ENCODE data around the gene MIA.
"Not testable (repeated sequence)": the region's sequence is repeated elsewhere in the genome, so short reads cannot be mapped to it uniquely, and the experiment has no call there.

MIA gene

DNA sequence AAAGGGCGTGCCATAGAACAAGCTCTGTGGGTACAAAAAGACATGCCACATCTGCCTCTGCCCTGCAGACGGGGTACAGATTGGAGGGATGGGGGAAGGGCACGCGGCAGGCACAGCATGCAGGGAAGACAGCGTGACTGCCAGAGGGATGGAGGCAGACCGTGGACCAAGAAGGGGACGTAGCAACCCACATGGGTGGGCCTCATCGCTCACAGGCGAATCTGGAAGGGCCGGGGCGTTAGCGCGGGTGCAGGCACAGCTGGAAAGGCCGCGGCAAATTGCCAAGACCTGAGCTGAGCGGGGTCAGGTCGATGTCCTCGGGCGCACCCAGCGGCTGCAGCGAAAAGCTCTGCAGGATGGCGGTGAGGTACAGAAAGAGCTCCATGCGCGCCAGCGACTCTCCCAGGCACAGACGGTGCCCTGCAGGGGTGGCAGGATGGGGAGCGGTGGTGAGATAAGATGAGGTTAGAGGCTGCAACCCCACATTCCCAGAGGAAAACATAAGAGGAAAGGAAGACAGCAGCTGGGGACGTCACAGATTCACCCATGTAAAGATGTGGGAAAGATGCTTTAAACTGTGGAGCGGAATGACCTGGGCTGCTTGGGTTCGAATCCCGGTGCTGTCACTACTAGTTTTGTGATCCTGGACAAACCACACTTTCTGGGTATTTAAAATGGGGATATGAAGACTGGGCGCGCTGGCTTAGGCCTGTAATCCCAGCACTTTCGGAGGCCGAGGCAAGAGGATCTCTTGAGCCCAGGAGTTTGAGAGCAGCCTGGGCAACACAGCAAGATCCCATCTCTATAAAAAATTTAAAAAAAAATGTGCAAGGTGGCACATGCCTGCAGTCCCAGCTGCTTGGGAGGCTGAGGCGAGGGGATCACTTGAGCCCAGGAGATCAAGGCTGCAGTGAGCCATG lies 43.4 kb downstream of the MIA start:
- peak; percentile 50 to 52 for DNase-seq (ENCODE audit: low read depth in 2 of 2, low spot score in 1 of 2)

DNA sequence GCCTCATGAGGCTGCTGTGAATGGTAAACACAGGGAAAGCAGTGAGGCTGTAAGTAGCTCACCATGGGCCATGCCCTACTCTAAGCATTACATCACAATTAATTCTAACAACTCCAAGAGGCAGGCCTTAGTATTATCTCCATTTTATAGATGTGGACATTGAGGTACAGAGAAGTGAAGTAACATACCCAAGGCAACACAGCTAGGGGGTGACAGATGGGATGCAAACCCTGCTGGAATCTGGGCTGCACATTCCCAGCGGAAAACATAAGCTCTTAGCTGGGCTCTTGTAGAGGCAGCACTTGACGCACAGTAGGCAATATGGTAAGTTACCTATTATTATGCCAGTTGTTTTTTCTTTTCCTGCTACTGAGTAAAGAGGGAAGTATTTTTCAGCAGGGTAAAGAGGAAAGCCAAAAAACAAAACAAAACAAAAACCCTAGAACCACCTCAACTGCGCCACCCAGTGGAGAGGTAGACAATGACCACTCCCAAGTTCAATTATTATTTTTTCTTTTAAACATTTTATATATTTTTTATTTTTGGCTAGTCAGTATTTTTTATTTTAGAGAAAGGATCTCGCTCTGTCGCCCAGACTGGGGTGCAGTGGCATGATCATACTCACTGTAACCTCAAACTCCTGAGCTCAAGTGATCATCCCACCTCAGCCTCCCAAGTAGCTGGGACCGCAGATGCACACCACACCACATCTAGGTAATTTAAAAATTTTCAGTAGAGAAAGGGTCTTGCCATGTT lies 44.3 kb downstream of the MIA start:
- peak in 1 of 2 donors; percentile 52 for DNase-seq (ENCODE audit: low read depth in 2 of 2, low spot score in 1 of 2)

DNA sequence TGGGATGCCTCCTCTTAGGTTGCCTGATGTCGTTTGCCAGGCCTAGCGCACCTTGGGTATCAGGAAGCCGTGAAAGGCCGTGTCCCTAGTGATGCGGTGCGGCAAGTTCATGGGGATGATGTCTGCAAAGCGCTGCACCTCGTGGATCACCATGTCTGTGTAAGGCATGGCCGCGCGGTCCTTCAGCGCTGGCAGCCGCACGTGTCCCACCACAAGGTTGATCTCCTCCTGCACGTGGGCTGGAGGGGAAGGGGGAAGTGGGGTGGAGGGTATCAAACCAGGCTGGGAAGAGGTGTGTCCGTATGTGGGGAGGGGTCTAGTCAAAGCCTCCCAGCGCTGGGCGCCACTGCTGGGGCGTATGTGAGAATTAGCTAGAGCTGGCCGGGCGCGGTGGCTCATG lies 46.8 kb downstream of the MIA start:
- no peak for DNase-seq (ENCODE audit: low read depth in 2 of 2, low spot score in 1 of 2)

DNA sequence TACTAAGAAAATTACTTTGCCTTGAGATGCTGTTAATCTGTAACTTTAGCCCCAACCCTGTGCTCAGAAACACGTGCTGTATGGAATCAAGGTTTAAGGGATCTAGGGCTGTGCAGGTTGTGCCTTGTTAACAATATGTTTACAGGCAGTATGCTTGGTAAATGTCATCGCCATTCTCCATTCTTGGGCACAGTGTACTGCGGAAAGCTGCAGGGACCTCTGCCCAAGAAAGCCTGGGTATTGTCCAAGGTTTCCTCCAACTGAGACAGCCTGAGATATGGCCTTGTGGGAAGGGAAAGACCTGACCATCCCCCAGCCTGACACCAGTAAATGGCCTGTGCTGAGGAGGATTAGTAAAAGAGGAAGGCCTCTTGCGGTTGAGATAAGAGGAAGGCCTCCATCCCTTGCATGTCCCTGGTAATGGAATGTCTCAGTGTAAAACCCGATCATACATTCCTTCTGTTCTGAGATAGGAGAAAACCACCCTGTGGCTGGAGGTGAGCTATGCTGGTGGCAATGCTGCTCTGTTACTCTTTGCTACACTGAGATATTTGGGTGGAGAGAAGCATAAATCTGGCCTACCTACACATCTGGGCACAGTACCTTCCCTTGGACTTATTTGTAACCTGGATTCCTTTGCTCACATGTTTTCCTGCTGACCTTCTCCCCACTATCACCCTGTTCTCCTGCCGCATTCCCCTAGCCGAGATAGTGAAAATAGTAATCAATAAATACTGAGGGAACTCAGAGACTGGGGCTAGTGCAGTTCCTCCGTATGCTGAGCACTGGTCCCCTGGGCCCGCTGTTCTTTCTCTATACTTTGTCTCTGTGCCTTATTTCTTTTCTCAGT lies 47.6 kb downstream of the MIA start:
- not testable (repeated sequence) for DNase-seq (ENCODE audit: low read depth in 2 of 2, low spot score in 1 of 2)

DNA sequence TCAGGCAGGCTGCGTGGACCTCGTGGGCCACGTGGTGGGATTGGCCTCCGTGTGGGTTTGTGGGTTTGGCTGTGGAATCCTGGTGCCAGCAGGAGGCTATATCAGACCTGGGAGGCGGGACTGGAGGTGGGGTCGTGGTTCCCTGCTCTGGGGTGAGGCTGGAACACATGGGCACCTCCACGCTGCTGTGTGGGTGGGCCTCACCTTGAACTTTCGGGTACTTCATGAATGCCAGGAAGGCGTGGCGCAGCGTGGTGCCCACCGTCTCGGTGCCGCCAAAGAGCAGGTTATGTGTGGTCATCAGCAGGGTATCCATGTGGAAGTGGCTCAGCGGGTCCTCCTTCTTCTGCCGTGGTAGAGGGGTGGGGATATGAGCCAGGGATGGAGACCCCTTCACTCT lies 49.6 kb downstream of the MIA start:
- DNase-seq (ENCODE audit: low read depth in 2 of 2, low spot score in 1 of 2), result not testable (repeated sequence)

DNA sequence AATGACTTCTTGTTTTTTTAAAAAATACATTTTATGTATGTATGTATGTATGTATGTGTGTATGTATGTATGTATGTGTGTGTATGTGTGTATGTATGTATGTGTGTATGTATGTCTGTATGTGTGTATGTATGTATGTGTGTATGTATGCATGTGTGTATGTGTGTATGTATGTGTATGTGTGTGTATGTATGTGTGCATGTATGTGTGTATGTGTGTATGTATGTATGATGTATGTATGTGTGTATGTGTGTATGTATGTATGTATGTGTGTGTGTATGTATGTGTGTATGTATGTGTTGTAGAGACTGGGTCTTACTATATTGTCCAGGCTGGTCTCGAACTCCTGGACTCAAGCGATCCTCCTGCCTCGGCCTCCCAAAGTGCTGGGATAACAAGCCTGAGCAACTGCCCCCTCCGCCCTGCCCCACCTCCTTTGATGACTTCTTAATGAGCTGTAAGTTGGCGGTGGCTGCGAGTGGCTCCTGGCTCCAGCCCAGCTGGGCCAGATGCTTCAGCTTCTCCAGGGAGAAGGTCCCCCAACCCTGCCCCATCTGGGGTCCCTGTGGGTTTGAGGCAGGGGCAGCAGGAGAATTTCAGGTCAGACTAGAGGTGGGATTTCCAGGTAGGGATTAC lies 50.3 kb downstream of the MIA start:
- DNase-seq (ENCODE audit: low read depth in 2 of 2, low spot score in 1 of 2), result not testable (repeated sequence)

DNA sequence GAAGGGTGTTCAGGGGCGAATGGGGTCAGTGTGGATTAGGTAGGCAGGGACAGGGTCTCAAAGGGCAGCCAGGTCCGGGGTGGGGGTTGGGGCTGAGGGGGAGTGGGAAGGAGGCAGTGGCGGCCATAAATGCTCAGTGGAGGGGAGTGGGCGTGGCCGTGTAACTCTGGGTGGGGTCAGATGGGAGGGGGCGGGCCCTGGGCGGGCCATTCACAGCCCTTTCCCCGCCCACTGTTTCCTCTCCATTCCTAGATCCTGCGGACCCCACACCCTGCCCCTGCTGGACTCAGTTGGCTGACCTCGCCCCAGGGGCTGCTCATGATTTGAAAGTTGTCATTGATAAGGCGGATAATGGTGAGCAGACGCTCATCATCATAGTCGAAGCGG lies 51.0 kb downstream of the MIA start:
- DNase-seq (ENCODE audit: low read depth in 2 of 2, low spot score in 1 of 2), result not testable (repeated sequence)

DNA sequence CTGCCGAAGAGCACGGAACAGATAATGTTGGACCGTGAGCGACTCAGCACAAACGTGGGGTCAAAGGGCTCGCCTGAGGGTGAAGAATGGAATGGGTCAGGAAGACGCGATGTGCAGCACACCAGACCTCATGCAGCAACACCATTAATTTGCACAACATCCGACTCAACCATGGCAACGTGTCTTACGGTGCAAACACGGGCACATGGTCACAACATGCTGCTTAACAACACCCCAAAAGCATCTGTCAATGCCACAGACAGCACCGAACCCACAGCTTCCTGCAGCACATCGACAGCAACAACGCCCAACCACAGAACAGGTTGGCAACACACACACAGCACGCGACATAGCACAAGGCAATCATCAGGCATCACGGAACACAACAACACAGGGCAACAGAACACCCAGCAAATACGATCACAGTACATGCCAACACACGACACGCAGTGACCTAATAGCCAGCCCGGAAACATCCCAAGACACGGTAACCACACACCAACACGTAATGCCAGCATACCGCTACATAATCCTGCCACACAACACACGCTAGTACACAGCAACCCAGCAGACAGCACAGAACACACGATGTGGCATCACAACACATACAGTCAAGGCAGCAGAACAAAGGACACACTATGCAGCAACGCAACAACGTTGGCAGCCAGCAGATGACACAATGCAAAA lies 51.5 kb downstream of the MIA start:
- peak in 1 of 2 donors; percentile 40 for DNase-seq (ENCODE audit: low read depth in 2 of 2, low spot score in 1 of 2)
